ENCODE data around the gene PRODH. TPM values are rescaled to one million over a fixed set of nuclear protein-coding genes. Genes with fewer than 3 reads are reported as not detected.
"Not testable (repeated sequence)": the region's sequence is repeated elsewhere in the genome, so short reads cannot be mapped to it uniquely, and the experiment has no call there.

PRODH gene
- total and polyA plus RNA-seq, 2 donors = 1.1 to 7.5 TPM

DNA sequence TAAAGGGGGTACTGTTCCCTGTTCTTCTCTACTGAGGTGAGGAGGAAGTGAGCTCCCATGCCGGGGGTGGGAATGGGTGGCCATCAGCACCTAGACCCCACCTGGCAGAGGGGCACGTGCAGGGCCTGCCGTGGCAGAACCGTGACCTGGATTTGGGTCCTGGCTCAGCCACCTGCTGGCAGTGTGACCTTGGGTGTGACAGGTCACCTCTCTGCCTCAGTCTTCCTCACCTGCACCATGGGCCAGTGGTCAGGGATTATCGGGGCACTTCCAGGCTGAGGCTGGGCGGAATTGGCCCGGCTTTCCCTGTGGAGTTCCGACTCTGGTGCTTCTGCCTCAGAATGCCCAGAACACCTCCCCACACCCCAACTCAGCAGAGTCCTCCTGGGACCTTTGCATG, 36.5 kb upstream of the PRODH start:
- not testable (repeated sequence) for DNase-seq (ENCODE audit: extremely low spot score); H3K36me3 ChIP-seq (ENCODE audit: insufficient read depth); H3K4me1 ChIP-seq (ENCODE audit: insufficient read depth); H3K27ac ChIP-seq (ENCODE audit: low read depth); H3K4me3 ChIP-seq (ENCODE audit: low read depth, low read length)
- WGBS = 89% methylated on average over 8 of the region's 8 CpGs

GRCh38 chr22:18972029-18972428, 35.9 kb upstream of the PRODH start:
- not testable (repeated sequence) for H3K27ac ChIP-seq (ENCODE audit: low read depth); DNase-seq (ENCODE audit: extremely low spot score); H3K4me1 ChIP-seq (ENCODE audit: insufficient read depth); H3K36me3 ChIP-seq (ENCODE audit: insufficient read depth); H3K4me3 ChIP-seq (ENCODE audit: low read depth, low read length)
- 89% methylated on average over 7 of the region's 7 CpGs for WGBS

DNA sequence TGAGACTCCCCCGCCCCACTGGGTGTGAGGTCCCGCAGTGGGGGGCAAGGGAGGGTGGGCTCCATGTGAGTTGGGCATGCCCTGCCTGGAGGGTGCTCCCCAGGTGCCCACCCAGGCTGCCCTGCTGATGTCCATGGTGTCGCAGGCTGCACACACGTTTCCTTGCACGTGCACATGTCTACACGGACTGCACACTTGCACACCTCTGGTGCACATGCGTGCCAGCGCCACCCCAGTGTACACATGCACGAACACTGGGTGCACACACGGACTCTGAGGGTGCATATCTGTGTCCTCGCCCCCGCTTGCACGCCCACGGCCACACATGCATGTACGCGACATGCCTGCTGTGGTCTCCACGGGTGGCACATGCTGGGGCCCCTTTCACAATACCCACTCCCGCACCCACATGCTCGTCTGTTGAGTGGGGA, 35.2 kb upstream of the PRODH start:
- DNase-seq (ENCODE audit: extremely low spot score) = no peak
- no peaks in the 10 kb centered on the region for H3K4me1 ChIP-seq (ENCODE audit: insufficient read depth)
- H3K36me3 ChIP-seq (ENCODE audit: insufficient read depth) = no peaks in the 10 kb centered on the region
- H3K27ac ChIP-seq (ENCODE audit: low read depth) = no peak overlapping the region
- no peak overlapping the region for H3K4me3 ChIP-seq (ENCODE audit: low read depth, low read length)
- 59% methylated on average over 19 of the region's 19 CpGs for WGBS

DNA sequence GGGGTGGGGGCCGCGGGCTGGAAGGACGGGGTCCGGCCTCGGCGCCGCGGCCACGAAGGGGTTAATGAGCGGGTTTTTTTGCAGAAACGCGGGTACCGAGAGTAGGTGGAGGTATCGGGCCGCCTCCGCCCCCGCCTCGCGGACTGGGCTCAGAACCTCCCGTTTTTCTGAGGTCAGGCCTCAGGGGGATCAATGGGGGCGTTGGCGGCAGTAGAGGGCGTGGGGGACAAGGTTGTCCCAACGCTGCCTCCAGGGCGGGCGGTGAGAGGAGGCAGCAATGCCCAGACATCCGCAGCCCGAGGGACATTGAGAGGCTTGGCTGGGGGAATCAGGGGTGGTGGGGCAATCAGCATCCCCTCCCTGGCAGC, 34.8 kb upstream of the PRODH start:
- no peak for DNase-seq (ENCODE audit: extremely low spot score)
- peak overlapping the region; percentile 48 for H3K4me3 ChIP-seq (ENCODE audit: low read depth, low read length)
- no peaks in the 10 kb centered on the region for H3K36me3 ChIP-seq (ENCODE audit: insufficient read depth)
- no peak overlapping the region for H3K27ac ChIP-seq (ENCODE audit: low read depth)
- under 1% methylated on average over 25 of the region's 28 CpGs for WGBS
- H3K4me1 ChIP-seq (ENCODE audit: insufficient read depth) = no peaks in the 10 kb centered on the region

DNA sequence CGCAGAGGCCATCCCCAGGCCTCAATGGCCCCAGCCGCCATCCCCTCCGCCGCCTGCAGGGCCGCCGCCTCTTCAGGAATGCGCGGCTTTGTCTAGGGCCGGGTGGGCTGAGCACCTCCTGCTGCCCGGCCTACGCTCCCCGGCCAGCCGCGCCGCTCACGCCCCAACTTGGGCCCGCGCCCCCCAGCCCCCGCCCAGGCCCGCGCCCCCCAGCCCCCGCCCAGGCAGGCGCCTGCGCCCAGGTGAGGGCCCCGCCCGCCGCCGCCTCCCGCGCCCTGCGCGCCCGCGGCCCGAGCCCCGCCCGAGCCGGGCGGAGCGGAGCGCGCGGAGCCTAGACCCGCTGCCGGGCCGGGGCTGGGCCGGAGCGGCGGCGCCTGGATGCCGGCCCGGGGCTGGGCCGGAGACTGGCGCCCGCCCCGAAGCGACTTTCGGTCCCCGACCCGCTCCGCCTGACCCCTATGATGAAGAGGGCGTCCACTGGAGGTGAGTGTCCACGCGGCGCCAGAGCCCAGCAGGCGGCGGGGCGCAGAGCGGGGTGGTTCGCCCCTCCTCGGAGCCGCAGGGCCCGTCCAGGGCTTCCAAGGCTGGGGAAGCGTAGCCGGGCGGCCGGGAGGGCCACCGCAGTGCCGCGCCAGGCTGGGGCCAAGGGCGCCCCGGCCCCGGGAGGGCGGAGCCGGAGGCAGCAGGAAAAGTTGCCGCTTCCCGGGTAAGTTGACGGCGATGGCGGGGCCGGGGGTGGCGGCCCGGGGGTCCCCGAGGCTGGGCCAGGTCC, 34.3 kb upstream of the PRODH start:
- no peak overlapping the region for H3K27ac ChIP-seq (ENCODE audit: low read depth)
- WGBS = under 1% methylated on average over 94 of the region's 94 CpGs
- no peaks in the 10 kb centered on the region for H3K36me3 ChIP-seq (ENCODE audit: insufficient read depth)
- no peak for DNase-seq (ENCODE audit: extremely low spot score)
- no peaks in the 10 kb centered on the region for H3K4me1 ChIP-seq (ENCODE audit: insufficient read depth)
- peak overlapping the region; percentile 48 for H3K4me3 ChIP-seq (ENCODE audit: low read depth, low read length)

- not testable (repeated sequence) for H3K27ac ChIP-seq (ENCODE audit: low read depth); H3K36me3 ChIP-seq (ENCODE audit: insufficient read depth); DNase-seq (ENCODE audit: extremely low spot score); H3K4me3 ChIP-seq (ENCODE audit: low read depth, low read length); H3K4me1 ChIP-seq (ENCODE audit: insufficient read depth)
- WGBS = 63% methylated on average over 14 of the region's 14 CpGs
These were observed 33.3 kb upstream of the PRODH start for GRCh38 chr22:18969158-18969942.

DNA sequence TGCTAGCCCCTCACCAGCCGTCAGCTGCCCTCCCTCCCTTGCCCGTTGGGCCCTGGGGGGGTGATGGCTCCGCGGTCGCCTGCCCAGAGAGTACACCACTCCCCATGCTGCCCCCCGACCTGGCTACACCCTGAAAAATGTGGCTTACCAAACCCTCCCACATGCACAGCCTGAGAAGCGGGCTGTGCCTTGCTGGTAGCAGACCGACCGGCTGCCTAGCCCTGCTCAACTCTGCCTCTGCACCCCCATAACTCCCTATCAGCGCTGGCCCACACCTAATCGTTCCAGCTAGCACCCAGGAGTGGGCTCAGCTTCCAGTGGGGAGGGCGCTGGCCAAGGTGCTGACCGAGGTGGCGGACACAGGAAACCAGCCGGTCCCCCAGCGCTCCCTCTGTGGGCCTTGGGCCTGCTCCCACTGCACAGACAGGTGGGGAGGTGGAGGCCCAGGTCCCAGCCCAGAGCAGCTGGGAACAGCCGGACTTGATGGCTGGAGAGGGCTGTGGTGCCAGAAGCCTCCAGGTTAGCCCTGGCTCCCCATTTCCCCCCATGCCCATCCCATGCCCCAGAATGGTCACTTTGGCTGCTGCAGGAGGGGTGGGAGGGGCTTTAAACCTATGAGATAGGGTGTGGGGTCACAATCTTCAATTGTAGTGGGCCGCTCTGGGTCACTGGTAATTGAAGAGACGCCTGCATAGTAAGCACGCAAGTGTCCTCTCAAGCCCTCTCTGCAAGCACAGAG, 32.1 kb upstream of the PRODH start:
- Histone ChIP-seq H3K27ac (ENCODE audit: low read depth) (no peak overlapping the region), H3K4me1 (ENCODE audit: insufficient read depth) (no peaks in the 10 kb centered on the region), H3K4me3 (ENCODE audit: low read depth, low read length) (no peak overlapping the region), H3K36me3 (ENCODE audit: insufficient read depth) (no peaks in the 10 kb centered on the region)
- WGBS = 43% methylated on average over 20 of the region's 20 CpGs
- no peak for DNase-seq (ENCODE audit: extremely low spot score)

DNA sequence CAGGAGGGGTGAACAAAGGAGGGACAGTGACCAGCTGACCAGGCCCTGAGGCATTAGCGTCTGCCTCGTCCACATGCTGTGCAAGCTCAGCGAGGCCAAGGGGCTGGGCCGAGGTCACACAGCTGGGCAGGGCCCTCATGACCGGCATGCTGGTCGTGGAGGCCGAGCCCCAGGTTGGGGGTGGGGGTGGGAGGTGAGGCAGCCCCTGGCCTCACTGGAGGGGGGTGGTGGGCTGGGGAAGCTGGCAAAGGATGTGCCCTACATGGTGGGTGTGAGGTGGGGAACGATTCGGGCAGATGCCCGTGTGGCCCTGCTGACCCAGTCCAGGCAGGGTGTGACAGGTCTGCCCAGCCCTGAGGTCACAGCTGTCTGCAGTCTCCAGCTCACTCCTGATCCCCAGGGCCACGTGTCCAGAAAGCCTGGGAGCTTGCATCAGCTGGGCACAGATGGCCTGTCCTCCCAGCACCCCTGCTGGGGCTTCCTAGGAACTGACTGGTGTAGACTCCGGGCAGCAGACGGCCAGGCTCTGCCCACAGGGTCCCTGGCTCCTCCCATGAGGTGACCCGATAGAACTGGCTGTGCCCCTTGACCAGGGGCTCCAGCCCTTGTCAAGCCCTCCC, 31.4 kb upstream of the PRODH start:
- WGBS = 59% methylated on average over 14 of the region's 14 CpGs

GRCh38 chr22:18966748-18967147, 30.7 kb upstream of the PRODH start:
- H3K4me3 ChIP-seq (ENCODE audit: low read depth, low read length) = no peak overlapping the region
- H3K4me1 ChIP-seq (ENCODE audit: insufficient read depth) = no peaks in the 10 kb centered on the region
- no peak for DNase-seq (ENCODE audit: extremely low spot score)
- H3K27ac ChIP-seq (ENCODE audit: low read depth) = no peak overlapping the region
- no peaks in the 10 kb centered on the region for H3K36me3 ChIP-seq (ENCODE audit: insufficient read depth)
- WGBS = 71% methylated on average over 7 of the region's 7 CpGs

More for the DNA sequence above, 31.4 kb upstream of the PRODH start:
- H3K4me3 ChIP-seq (ENCODE audit: low read depth, low read length); H3K36me3 ChIP-seq (ENCODE audit: insufficient read depth); DNase-seq (ENCODE audit: extremely low spot score); H3K4me1 ChIP-seq (ENCODE audit: insufficient read depth); H3K27ac ChIP-seq (ENCODE audit: low read depth): not testable (repeated sequence)

DNA sequence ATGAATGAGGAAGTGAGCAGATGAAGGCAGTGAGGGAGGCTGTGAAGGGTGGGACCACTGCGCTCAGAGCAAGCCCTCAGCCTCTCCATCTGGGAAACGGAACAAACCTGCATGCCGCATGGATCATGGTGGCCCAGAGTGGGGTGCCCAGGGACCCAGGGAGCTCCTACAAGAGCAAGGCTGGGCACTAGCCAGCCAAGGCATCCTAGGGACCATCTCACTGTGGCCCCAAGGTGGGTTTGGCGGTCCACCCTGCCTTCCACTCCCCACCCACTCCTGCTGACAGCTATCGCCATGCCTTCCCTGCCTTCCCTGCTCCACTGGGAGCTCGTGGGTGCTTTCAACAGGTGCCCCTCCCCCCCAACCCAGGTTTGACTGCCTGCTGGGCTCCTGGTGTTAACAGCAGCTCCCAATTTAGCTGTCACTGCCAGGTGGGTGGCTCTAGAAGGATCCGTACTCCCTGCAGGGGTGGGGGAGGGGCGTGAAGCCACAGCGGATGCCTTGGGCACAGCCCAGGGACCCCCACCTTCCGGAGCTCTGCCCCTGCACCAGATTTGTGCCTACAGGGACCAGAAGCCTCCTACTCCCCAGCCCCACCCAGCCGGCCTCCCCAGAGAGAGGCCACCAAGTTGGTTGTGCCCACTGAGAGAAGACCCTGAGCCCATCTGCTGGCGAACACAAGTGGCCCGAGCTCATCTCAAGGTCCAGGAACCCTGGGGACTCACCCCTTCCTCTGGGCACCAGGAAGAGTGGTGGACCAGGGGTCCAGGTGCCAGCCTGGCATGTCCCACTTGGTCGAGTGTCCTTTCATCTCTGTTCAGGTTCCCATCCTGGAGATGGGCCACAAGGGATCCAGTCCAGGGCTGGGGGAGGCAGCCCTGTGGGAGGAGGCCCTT, 29.7 kb upstream of the PRODH start:
- DNase-seq (ENCODE audit: extremely low spot score) = no peak
- no peak overlapping the region for H3K4me3 ChIP-seq (ENCODE audit: low read depth, low read length)
- no peaks in the 10 kb centered on the region for H3K36me3 ChIP-seq (ENCODE audit: insufficient read depth)
- H3K4me1 ChIP-seq (ENCODE audit: insufficient read depth) = no peaks in the 10 kb centered on the region
- H3K27ac ChIP-seq (ENCODE audit: low read depth) = no peak overlapping the region
- 77% methylated on average over 14 of the region's 14 CpGs for WGBS

GRCh38 chr22:18964501-18965265, 28.6 kb upstream of the PRODH start:
- DNase-seq (ENCODE audit: extremely low spot score); H3K4me1 ChIP-seq (ENCODE audit: insufficient read depth); H3K27ac ChIP-seq (ENCODE audit: low read depth); H3K4me3 ChIP-seq (ENCODE audit: low read depth, low read length); H3K36me3 ChIP-seq (ENCODE audit: insufficient read depth): not testable (repeated sequence)
- 72% methylated on average over 17 of the region's 19 CpGs for WGBS

- DNase-seq (ENCODE audit: extremely low spot score); H3K27ac ChIP-seq (ENCODE audit: low read depth); H3K4me1 ChIP-seq (ENCODE audit: insufficient read depth); H3K36me3 ChIP-seq (ENCODE audit: insufficient read depth); H3K4me3 ChIP-seq (ENCODE audit: low read depth, low read length): not testable (repeated sequence)
- WGBS = 89% methylated on average over 10 of the region's 10 CpGs
These were observed 28.0 kb upstream of the PRODH start for GRCh38 chr22:18964051-18964450.
